Endothelial cell of umbilical vein (primary cell): ENCODE data around the gene SIDT1. TPM values are rescaled to one million over a fixed set of nuclear protein-coding genes. Genes with fewer than 3 reads are reported as not detected.

Experiments used
- BruUV-seq: library from RNA; stranded (reverse); fragments of 400-500 nt; replicated peaks from 2 replicates; lab custom pipeline; 2021; lab: Mats Ljungman, UMichigan
- CTCF ChIA-PET: fragments of 300-600, 350-600 bp; sonication (Branson Sonifier 250); formaldehyde crosslinking; loops from one replicate; lab custom pipeline; 2021; ENCODE audit warnings: antibody characterized with exemption, inconsistent platforms; lab: Charles Lee
- POLR2A ChIA-PET: fragments of 300-600, 350-600 bp; sonication (Branson Sonifier 250); formaldehyde crosslinking; loops from one replicate; lab custom pipeline; 2021; ENCODE audit warnings: antibody characterized with exemption, inconsistent platforms; lab: Charles Lee
- DNase-seq: peaks from one replicate; pipeline ENCODE4 v3.0.0-alpha.2; 2011; ENCODE audit warnings: low read depth, low spot score
- FAIRE-seq: peaks from 2 replicates; lab custom pipeline; 2011; peaks lifted over from hg19 to GRCh38; lab: Jason Lieb, UNC
- H2AFZ ChIP-seq: 2 replicates; pipeline ENCODE4 v1.6.0; 2012; ENCODE audit warnings: low read depth, low read length, control low read depth, inconsistent platforms
- H3K27ac ChIP-seq: 2 replicates; pipeline ENCODE4 v1.5.1; 2011; ENCODE audit warnings: low read depth, mild to moderate bottlenecking, control low read depth, low read length, moderate library complexity; ENCODE audit not compliant: insufficient read depth
- H3K27me3 ChIP-seq, 2 experiments: 2 replicates each; pipeline versions ENCODE4 v1.6.0 to v1.6.1; 2011; ENCODE audit warnings: low read length in 2 of 2, mixed read lengths in 1 of 2; ENCODE audit not compliant: control insufficient read depth in 2 of 2, insufficient read depth in 2 of 2
- H3K36me3 ChIP-seq, 2 experiments: 2 replicates in 1 of 2; 3 replicates in 1 of 2; pipeline ENCODE4 v1.5.1; 2011; ENCODE audit warnings: low read length in 2 of 2, mild to moderate bottlenecking in 1 of 2, moderate library complexity in 1 of 2; ENCODE audit not compliant: control insufficient read depth in 2 of 2, insufficient read depth in 2 of 2; ENCODE audit errors: extremely low read depth in 1 of 2
- H3K4me1 ChIP-seq: 3 replicates; pipeline ENCODE4 v1.5.1; 2011; ENCODE audit warnings: mild to moderate bottlenecking, low read length; ENCODE audit not compliant: control insufficient read depth, insufficient read depth; ENCODE audit errors: extremely low read depth
- H3K4me2 ChIP-seq: 2 replicates; pipeline ENCODE4 v1.6.1; 2011; ENCODE audit warnings: low read length, control low read depth, mixed read lengths; ENCODE audit not compliant: insufficient read depth
- H3K4me3 ChIP-seq, 3 experiments: fragments of 200-600 bp in 1 of 3; sonication (generic), shearing (Covaris generic) in 1 of 3; replicated peaks in 1 of 3; 2 replicates each; pipeline ENCODE4 v1.5.1; 2011 to 2016; ENCODE audit warnings: control low read depth in 3 of 3, low read length in 3 of 3, mild to moderate bottlenecking in 2 of 3, inconsistent platforms in 1 of 3, low read depth in 1 of 3, moderate library complexity in 1 of 3; ENCODE audit not compliant: insufficient read depth in 1 of 3
- H3K79me2 ChIP-seq: 2 replicates; pipeline ENCODE4 v1.6.0; 2012; ENCODE audit warnings: low read length, inconsistent platforms; ENCODE audit not compliant: control insufficient read depth, insufficient read depth
- H3K9ac ChIP-seq: replicated peaks from 2 replicates; pipeline ENCODE3; 2011; ENCODE audit warnings: low read length, control low read depth; ENCODE audit not compliant: insufficient read depth; ENCODE audit errors: extremely low read depth
- H3K9me1 ChIP-seq: replicated peaks from 3 replicates; pipeline ENCODE4 v1.6.0; 2011; ENCODE audit warnings: mild to moderate bottlenecking, low read length; ENCODE audit not compliant: control insufficient read depth, insufficient read depth; ENCODE audit errors: extremely low read depth
- H3K9me3 ChIP-seq: replicated peaks from 2 replicates; pipeline ENCODE4 v1.5.1; 2012; ENCODE audit warnings: low read length, inconsistent platforms; ENCODE audit not compliant: control insufficient read depth, insufficient read depth
- H4K20me1 ChIP-seq: replicated peaks from 2 replicates; pipeline ENCODE3; 2011; ENCODE audit warnings: mild to moderate bottlenecking, low read length; ENCODE audit not compliant: control insufficient read depth, insufficient read depth; ENCODE audit errors: extremely low read depth
- EZH2 ChIP-seq: IDR thresholded peaks from 2 replicates; pipeline ENCODE4 v1.6.1; 2012; ENCODE audit warnings: borderline replicate concordance, low read depth, mild to moderate bottlenecking, moderate library complexity, low read length, inconsistent platforms; ENCODE audit not compliant: severe bottlenecking
- FOS ChIP-seq: IDR thresholded peaks from 2 replicates; pipeline ENCODE4 v1.6.1; 2011; ENCODE audit warnings: mild to moderate bottlenecking, low read length, moderate library complexity, borderline replicate concordance; ENCODE audit not compliant: insufficient read depth
- GATA2 ChIP-seq: IDR thresholded peaks from 2 replicates; pipeline ENCODE4 v1.7.0; 2011; ENCODE audit warnings: low read depth, mild to moderate bottlenecking, moderate library complexity, mixed read lengths, low read length; ENCODE audit not compliant: insufficient read length, insufficient read depth
- JUN ChIP-seq: IDR thresholded peaks from 2 replicates; pipeline ENCODE4 v1.6.1; 2011; ENCODE audit warnings: borderline replicate concordance, low read depth; ENCODE audit not compliant: insufficient read length, insufficient read depth
- MAX ChIP-seq: IDR thresholded peaks from 2 replicates; pipeline ENCODE4 v1.6.1; 2011; ENCODE audit not compliant: insufficient read depth, insufficient read length
- MYC ChIP-seq: IDR thresholded peaks from one replicate; pipeline ENCODE4 v1.6.1; 2011; ENCODE audit warnings: mild to moderate bottlenecking, low read depth, low read length
- POLR2A ChIP-seq: IDR thresholded peaks from 2 replicates; pipeline ENCODE4 v1.6.1; 2012; ENCODE audit warnings: low read depth, mild to moderate bottlenecking, control low read depth, low read length
- POLR2AphosphoS5 ChIP-seq: IDR thresholded peaks from 2 replicates; pipeline ENCODE4 v1.6.1; 2012; ENCODE audit warnings: low read depth, mild to moderate bottlenecking, control low read depth, low read length, moderate library complexity; ENCODE audit not compliant: insufficient read depth
- dilution Hi-C: fragments of 300-500 bp; cut with MboI; formaldehyde crosslinking; loops from one replicate; pipeline ENCODE4 v1.15.0; 2019; ENCODE audit warnings: low sequenced_read_pairs; ENCODE audit not compliant: extremely low pct_ligation_motif_present
- intact Hi-C: fragments of 100-400 bp; cut with micrococcal nuclease; formaldehyde crosslinking; loops from one replicate; pipeline ENCODE4 v1.10.0; 2022
- polyA plus RNA-seq, 4 experiments: library from polyadenylated mRNA; depleted of rRNA in 3 of 4; stranded (reverse) in 3 of 4; unstranded in 1 of 4; fragments of >200 nt; gene quantifications; 2 replicates each; pipeline versions ENCODE4 v1.2.1 to v1.2.3, GENCODE V29; 2011 to 2012; ENCODE audit warnings: missing spikeins in 1 of 4
- total RNA-seq: library from RNA; stranded (reverse); gene quantifications from 2 replicates; pipeline ENCODE4 v1.2.3, GENCODE V29; 2021
- TF ChIP-seq, protein P1 (sequence below), 2 donors: IDR thresholded peaks; 1 replicate in 1 of 2; 2 replicates in 1 of 2; pipeline ENCODE4 v1.5.1; 2011; ENCODE audit warnings: low read length in 2 of 2, mild to moderate bottlenecking in 2 of 2, moderate library complexity in 2 of 2, control low read depth in 1 of 2, inconsistent platforms in 1 of 2, low read depth in 1 of 2; ENCODE audit not compliant: insufficient read depth in 1 of 2; ENCODE audit errors: extremely low read depth in 1 of 2

SIDT1 gene
- total and polyA plus RNA-seq, 2 donors (not counting 3 experiments of a cell fraction or from before 2014, with no cell fraction given): 0.07 TPM; not detected in 1

DNA sequence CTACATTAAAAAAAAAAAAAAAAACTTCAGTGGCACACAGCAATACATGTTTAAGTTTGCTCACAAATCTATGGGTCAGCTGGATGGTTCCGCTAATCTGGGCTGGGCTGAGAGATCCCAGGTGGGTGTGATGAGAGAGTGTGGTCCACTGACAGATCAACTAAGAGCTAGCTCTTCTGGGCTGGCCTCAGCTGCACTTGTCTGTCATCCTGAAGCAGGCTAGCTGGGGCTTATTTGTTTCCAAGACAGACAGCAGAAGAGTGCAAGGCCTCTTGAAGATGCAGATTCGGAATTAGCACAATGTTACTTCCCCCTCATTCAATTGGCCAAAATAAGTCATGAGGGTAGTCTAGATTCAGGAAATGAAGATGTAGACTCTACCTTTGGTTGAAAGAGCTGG is 56.5 kb downstream of the SIDT1 start:
- DNase-seq: no peak

DNA sequence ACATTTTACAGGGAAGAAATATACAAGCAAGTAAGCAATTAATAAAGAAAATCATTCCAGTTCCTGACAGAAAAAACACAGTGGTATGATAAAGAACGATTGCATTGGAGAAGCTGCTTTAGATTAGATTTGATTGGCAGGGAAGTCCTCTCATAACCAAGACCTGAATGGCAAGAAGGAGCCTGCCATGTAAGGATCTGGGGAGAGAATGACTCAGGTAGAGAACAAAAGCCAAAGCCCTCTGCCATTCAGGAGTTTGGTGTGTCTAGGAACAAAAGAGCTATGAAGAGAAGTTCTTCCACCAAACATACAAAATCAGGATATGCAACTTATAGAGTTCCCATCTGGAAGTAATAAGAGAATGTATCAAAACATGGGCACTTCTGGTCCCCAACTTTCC is 57.6 kb downstream of the SIDT1 start:
- intact Hi-C loops: no loop called here
- no peak for DNase-seq
- dilution Hi-C loops: no loop called here
- H2AFZ ChIP-seq: no peak overlapping the region
- no peaks in the 10 kb centered on the region for H3K36me3 ChIP-seq
- H3K4me2 ChIP-seq: no peak overlapping the region
- POLR2A ChIA-PET: no interaction called here
- peaks cover 6 to 20% of the 10 kb centered on the region in 2 experiments for H3K27me3 ChIP-seq
- H3K9me1 ChIP-seq: no peaks in the 10 kb centered on the region
- no peak for FAIRE-seq
- BruUV-seq: no TSS peak
- CTCF ChIA-PET: no interaction called here
- H3K27ac ChIP-seq: no peak overlapping the region
- H3K79me2 ChIP-seq: no peaks in the 10 kb centered on the region
- no peaks in the 10 kb centered on the region for H4K20me1 ChIP-seq
- no peak overlapping the region for H3K4me3 ChIP-seq
- no peak overlapping the region for H3K9ac ChIP-seq
- no peaks in the 10 kb centered on the region for H3K4me1 ChIP-seq
- no peak for TF ChIP-seq JUN
- TF ChIP-seq, protein P1, sequence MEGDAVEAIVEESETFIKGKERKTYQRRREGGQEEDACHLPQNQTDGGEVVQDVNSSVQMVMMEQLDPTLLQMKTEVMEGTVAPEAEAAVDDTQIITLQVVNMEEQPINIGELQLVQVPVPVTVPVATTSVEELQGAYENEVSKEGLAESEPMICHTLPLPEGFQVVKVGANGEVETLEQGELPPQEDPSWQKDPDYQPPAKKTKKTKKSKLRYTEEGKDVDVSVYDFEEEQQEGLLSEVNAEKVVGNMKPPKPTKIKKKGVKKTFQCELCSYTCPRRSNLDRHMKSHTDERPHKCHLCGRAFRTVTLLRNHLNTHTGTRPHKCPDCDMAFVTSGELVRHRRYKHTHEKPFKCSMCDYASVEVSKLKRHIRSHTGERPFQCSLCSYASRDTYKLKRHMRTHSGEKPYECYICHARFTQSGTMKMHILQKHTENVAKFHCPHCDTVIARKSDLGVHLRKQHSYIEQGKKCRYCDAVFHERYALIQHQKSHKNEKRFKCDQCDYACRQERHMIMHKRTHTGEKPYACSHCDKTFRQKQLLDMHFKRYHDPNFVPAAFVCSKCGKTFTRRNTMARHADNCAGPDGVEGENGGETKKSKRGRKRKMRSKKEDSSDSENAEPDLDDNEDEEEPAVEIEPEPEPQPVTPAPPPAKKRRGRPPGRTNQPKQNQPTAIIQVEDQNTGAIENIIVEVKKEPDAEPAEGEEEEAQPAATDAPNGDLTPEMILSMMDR (IDR thresholded peaks at IDR 0.05; ENCODE audit: extremely low read depth in 1 of 2, insufficient read depth in 1 of 2, low read depth in 1 of 2, low read length in 2 of 2): no peak
- no peak for TF ChIP-seq MYC
- TF ChIP-seq FOS: no peak
- no peak for TF ChIP-seq POLR2AphosphoS5
- TF ChIP-seq EZH2: no peak
- TF ChIP-seq POLR2A: no peak
- no peak for TF ChIP-seq MAX
- TF ChIP-seq GATA2: no peak
- no peaks in the 10 kb centered on the region for H3K9me3 ChIP-seq

More for the DNA sequence above, 56.5 kb downstream of the SIDT1 start:
- H3K79me2 ChIP-seq: no peaks in the 10 kb centered on the region
- H3K9ac ChIP-seq: no peak overlapping the region
- POLR2A ChIA-PET: no interaction called here
- H3K9me3 ChIP-seq: no peaks in the 10 kb centered on the region
- intact Hi-C loops: no loop called here
- dilution Hi-C loops: no loop called here
- no peak overlapping the region for H3K4me2 ChIP-seq
- CTCF ChIA-PET: interaction anchor here (1.3 kb wide), 1 partner anchor 11 kb away, joined by 4 read pairs; no protein-coding TSS in a partner anchor
- H3K27ac ChIP-seq: no peak overlapping the region
- H3K36me3 ChIP-seq: no peaks in the 10 kb centered on the region
- no peak overlapping the region for H3K4me3 ChIP-seq
- peaks cover 8 to 27% of the 10 kb centered on the region in 2 experiments for H3K27me3 ChIP-seq
- BruUV-seq: no TSS peak
- no peaks in the 10 kb centered on the region for H4K20me1 ChIP-seq
- FAIRE-seq: no peak
- H2AFZ ChIP-seq: no peak overlapping the region
- no peak for TF ChIP-seq POLR2A
- no peak for TF ChIP-seq MYC
- no peak for TF ChIP-seq FOS
- TF ChIP-seq, protein P1 (IDR thresholded peaks at IDR 0.05; ENCODE audit: extremely low read depth in 1 of 2, insufficient read depth in 1 of 2, low read depth in 1 of 2, low read length in 2 of 2): no peak
- no peak for TF ChIP-seq EZH2
- TF ChIP-seq GATA2: no peak
- TF ChIP-seq JUN: no peak
- H3K4me1 ChIP-seq: no peaks in the 10 kb centered on the region
- H3K9me1 ChIP-seq: no peaks in the 10 kb centered on the region
